NT2/D1 (cell line): ENCODE measurements around the gene ANKDD1B.

Experiments used
- DNase-seq: peaks from one replicate; pipeline ENCODE4 v3.0.0-alpha.2; 2011; ENCODE audit warnings: low read depth, low spot score
- H3K27me3 ChIP-seq: 2 replicates; pipeline ENCODE4 v1.6.0; 2011; ENCODE audit warnings: mild to moderate bottlenecking; ENCODE audit not compliant: insufficient read length, insufficient read depth
- H3K36me3 ChIP-seq: 2 replicates; pipeline ENCODE4 v1.6.1; 2011; ENCODE audit warnings: mild to moderate bottlenecking, low read length, mixed read lengths; ENCODE audit not compliant: insufficient read depth, insufficient read length
- H3K4me1 ChIP-seq: 2 replicates; pipeline ENCODE4 v1.5.1; 2011; ENCODE audit not compliant: insufficient read depth, insufficient read length
- H3K4me3 ChIP-seq: 2 replicates; pipeline ENCODE4 v1.5.1; 2011; ENCODE audit warnings: low read depth; ENCODE audit not compliant: insufficient read length
- H3K9ac ChIP-seq: 2 replicates; pipeline ENCODE4 v1.6.0; 2011; ENCODE audit warnings: low read depth; ENCODE audit not compliant: insufficient read length
- H3K9me3 ChIP-seq: 2 replicates; pipeline ENCODE4 v1.5.1; 2011; ENCODE audit warnings: mild to moderate bottlenecking, low read length; ENCODE audit not compliant: insufficient read depth
- SUZ12 ChIP-seq: IDR thresholded peaks from 2 replicates; pipeline ENCODE4 v1.6.1; 2011; ENCODE audit not compliant: insufficient read length, insufficient read depth; ENCODE audit errors: extremely low read depth
- YY1 ChIP-seq: IDR thresholded peaks from 2 replicates; pipeline ENCODE4 v1.6.1; 2011; ENCODE audit not compliant: insufficient read length, insufficient read depth
- ZNF274 ChIP-seq: IDR thresholded peaks from 2 replicates; pipeline ENCODE4 v1.6.1; 2011; ENCODE audit warnings: mild to moderate bottlenecking, low read depth, low read length

Gene ANKDD1B

DNA sequence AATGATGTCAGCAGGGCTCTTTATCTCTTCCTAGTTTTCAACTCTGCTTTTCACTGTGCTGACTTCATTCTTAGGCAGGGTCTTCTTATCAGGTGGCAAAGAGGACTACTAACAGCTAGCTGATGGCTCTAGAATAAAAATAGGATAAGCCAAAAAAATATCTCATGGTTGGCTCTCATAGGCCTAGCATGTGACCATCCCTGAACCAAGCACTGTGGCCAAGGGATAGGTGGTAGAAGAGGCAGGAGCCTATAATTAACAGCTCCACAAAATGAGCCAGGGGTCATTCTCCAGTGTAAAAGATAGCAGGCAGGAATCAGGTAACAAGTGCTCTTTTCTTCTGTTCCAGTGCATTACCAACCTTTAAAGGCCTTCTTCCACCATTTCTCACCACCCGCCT is 21.1 kb downstream of the ANKDD1B start:
- Histone ChIP-seq H3K4me3 (no peak overlapping the region), H3K27me3 (no peaks in the 10 kb centered on the region), H3K9me3 (no peaks in the 10 kb centered on the region), H3K4me1 (no peaks in the 10 kb centered on the region), H3K9ac (no peak overlapping the region), H3K36me3 (no peaks in the 10 kb centered on the region)
- no peak for DNase-seq
- TF ChIP-seq ZNF274 (no peak), SUZ12 (no peak), YY1 (no peak)

DNA sequence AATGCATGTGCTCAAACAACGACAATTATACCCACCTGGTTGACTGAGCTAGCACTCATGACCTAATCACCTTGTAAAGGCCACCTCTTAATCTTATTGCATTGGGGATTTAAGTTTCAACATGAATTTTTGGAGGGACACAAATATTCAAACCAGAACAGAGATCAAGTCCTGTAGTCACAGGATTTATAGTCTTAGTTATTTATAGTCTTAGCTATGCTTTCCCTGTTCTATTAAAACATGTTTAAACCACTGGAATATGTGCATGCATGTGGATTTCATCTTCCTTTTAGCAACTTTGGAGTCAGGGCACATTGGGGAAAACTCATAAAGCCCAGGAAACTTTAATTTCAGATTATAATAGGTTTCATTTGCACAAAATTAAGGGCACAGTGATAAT is 26.7 kb downstream of the ANKDD1B start:
- no peak for TF ChIP-seq YY1
- TF ChIP-seq SUZ12 = no peak
- TF ChIP-seq ZNF274 = no peak

DNA sequence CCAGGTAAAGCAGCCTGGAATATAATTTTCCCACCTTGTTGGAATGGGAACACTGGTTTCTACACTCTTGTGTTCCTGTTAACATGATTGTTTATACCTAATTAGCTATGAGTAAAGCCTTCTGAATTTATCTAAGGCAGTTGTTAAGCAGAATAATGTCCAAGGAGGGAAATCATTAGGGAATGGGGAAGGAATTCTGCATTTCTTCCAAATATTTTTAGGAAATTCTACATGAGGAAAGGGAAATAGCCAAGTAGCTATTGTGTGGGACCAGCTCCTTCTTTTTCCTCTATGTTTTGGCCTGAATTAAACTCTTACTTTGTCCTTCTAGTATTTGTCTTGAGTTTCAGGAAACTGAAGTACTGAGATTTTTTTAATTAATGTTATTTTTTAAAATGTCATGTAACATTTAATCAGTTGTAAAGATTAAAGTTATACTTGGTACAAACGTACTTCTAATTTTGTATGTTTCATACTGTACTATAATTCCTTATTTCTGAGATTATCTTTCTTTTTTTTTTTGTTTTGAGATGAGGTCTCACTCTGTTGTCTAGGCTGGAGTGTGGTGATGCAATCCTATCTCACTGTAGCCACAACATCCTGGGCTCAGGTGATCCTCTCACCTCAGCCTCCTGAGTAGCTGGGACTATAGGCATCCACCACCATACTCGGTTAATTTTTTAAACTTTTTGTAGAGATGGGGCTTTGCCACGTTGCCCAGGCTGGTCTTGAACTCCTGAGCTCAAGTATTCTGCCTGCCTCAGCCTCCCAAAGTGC is 28.5 kb downstream of the ANKDD1B start:
- Histone ChIP-seq H3K9ac (no peak overlapping the region), H3K4me3 (no peak overlapping the region), H3K9me3 (peaks cover 8% of the 10 kb centered on the region; the same call in 1 of the 2 replicates), H3K4me1 (no peaks in the 10 kb centered on the region), H3K36me3 (no peaks in the 10 kb centered on the region), H3K27me3 (no peaks in the 10 kb centered on the region)
- TF ChIP-seq YY1 (no peak), ZNF274 (no peak), SUZ12 (no peak)
- no peak for DNase-seq

More for the DNA sequence above, 26.7 kb downstream of the ANKDD1B start:
- Histone ChIP-seq H3K4me3 (no peak overlapping the region), H3K9ac (no peak overlapping the region), H3K9me3 (peaks cover 8% of the 10 kb centered on the region; the same call in 1 of the 2 replicates), H3K27me3 (no peaks in the 10 kb centered on the region), H3K36me3 (no peaks in the 10 kb centered on the region), H3K4me1 (no peaks in the 10 kb centered on the region)
- DNase-seq = no peak

GRCh38 chr5:75640395-75640794 is 29.1 kb downstream of the ANKDD1B start:
- TF ChIP-seq SUZ12 (no peak), ZNF274 (no peak), YY1 (no peak)

GRCh38 chr5:75640826-75641225 is 29.6 kb downstream of the ANKDD1B start:
- H3K9ac ChIP-seq = no peak overlapping the region

More at GRCh38 chr5:75640395-75640794, 29.1 kb downstream of the ANKDD1B start:
- H3K36me3 ChIP-seq = no peaks in the 10 kb centered on the region
- no peaks in the 10 kb centered on the region for H3K4me1 ChIP-seq
- no peak overlapping the region for H3K4me3 ChIP-seq
- no peak for DNase-seq
- H3K9ac ChIP-seq = no peak overlapping the region
- H3K9me3 ChIP-seq = peaks cover 8% of the 10 kb centered on the region; the same call in 1 of the 2 replicates
- no peaks in the 10 kb centered on the region for H3K27me3 ChIP-seq

GRCh38 chr5:75648712-75649111 is 37.5 kb downstream of the ANKDD1B start:
- no peaks in the 10 kb centered on the region for H3K4me1 ChIP-seq
- no peak for TF ChIP-seq ZNF274
- TF ChIP-seq YY1 = no peak
- H3K36me3 ChIP-seq = no peaks in the 10 kb centered on the region
- DNase-seq = no peak
- no peaks in the 10 kb centered on the region for H3K9me3 ChIP-seq
- H3K4me3 ChIP-seq = no peak overlapping the region
- no peak overlapping the region for H3K9ac ChIP-seq
- H3K27me3 ChIP-seq = no peaks in the 10 kb centered on the region

More at GRCh38 chr5:75640826-75641225, 29.6 kb downstream of the ANKDD1B start:
- no peak for DNase-seq
- TF ChIP-seq SUZ12 = no peak
- no peak for TF ChIP-seq ZNF274
- TF ChIP-seq YY1 = no peak
- H3K9me3 ChIP-seq = peaks cover 8% of the 10 kb centered on the region; the same call in 1 of the 2 replicates
- no peaks in the 10 kb centered on the region for H3K4me1 ChIP-seq
- no peaks in the 10 kb centered on the region for H3K27me3 ChIP-seq
- no peaks in the 10 kb centered on the region for H3K36me3 ChIP-seq
- no peak overlapping the region for H3K4me3 ChIP-seq

- no peaks in the 10 kb centered on the region for H3K9me3 ChIP-seq
- no peak for DNase-seq
- TF ChIP-seq YY1 = no peak
- TF ChIP-seq ZNF274 = no peak
- TF ChIP-seq SUZ12 = no peak
- peaks cover 3% of the 10 kb centered on the region for H3K4me1 ChIP-seq
- H3K36me3 ChIP-seq = no peaks in the 10 kb centered on the region
- H3K9ac ChIP-seq = no peak overlapping the region
- H3K4me3 ChIP-seq = no peak overlapping the region
- no peaks in the 10 kb centered on the region for H3K27me3 ChIP-seq
Observed at GRCh38 chr5:75651575-75652238, 40.5 kb downstream of the ANKDD1B start.
